Mucosa of rectum (tissue), 2 donors: Measurements from ENCODE around the gene CDAN1.
"Not testable (repeated sequence)": the region's sequence is repeated elsewhere in the genome, so short reads cannot be mapped to it uniquely, and the experiment has no call there.

ENCODE experiments used
- H3K27ac ChIP-seq, 2 donors: one replicate each; pipeline ENCODE4 v1.7.0; 2013; ENCODE audit warnings: inconsistent platforms in 2 of 2, low read depth in 2 of 2, low read length in 2 of 2
- H3K27me3 ChIP-seq, 2 donors: one replicate each; pipeline ENCODE4 v1.7.0; 2013; ENCODE audit warnings: low read length in 2 of 2; ENCODE audit not compliant: control insufficient read depth in 2 of 2, insufficient read depth in 2 of 2
- H3K36me3 ChIP-seq, 2 donors: one replicate each; pipeline ENCODE4 v1.7.0; 2013; ENCODE audit warnings: low read length in 2 of 2; ENCODE audit not compliant: control insufficient read depth in 2 of 2, insufficient read depth in 2 of 2
- H3K4me1 ChIP-seq, 2 donors: one replicate each; pipeline ENCODE4 v1.7.0; 2013; ENCODE audit warnings: low read length in 2 of 2, mild to moderate bottlenecking in 1 of 2; ENCODE audit not compliant: control insufficient read depth in 2 of 2, insufficient read depth in 2 of 2
- H3K4me3 ChIP-seq, 2 donors: one replicate each; pipeline ENCODE4 v1.7.0; 2013; ENCODE audit warnings: low read length in 2 of 2
- H3K9ac ChIP-seq, 2 donors: one replicate each; pipeline ENCODE4 v1.7.0; 2013; ENCODE audit warnings: low read length in 2 of 2, low read depth in 1 of 2, mild to moderate bottlenecking in 1 of 2
- H3K9me3 ChIP-seq, 2 donors: one replicate each; pipeline ENCODE4 v1.7.0; 2013; ENCODE audit warnings: low read length in 2 of 2; ENCODE audit not compliant: control insufficient read depth in 2 of 2
- donor health status: healthy.
- donor health status: Normal muscosa, but diverticular disease.

CDAN1 gene

DNA sequence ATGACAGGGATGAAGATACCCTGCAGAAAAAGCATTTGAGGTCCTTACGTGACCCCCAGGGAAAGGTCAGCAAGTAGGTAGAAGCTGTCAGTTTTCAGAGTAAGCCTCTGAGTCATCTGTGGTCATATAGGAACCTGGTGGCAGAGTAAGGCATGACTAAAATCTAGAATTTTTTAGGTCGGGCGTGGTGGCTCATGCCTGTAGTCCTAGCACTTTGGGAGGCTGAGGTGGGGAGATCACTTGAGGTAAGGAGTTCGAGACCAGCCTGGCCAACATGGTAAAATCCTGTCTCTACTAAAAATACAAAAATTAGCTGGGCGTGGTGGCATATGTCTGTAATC lies 56.8 kb downstream of the CDAN1 start:
- H3K4me3 ChIP-seq, H3K4me1 ChIP-seq, H3K27me3 ChIP-seq, H3K27ac ChIP-seq, H3K9me3 ChIP-seq, H3K9ac ChIP-seq: not testable (repeated sequence)
- H3K36me3 ChIP-seq, result peaks cover 32 to 37% of the 10 kb centered on the region in 2 donors

DNA sequence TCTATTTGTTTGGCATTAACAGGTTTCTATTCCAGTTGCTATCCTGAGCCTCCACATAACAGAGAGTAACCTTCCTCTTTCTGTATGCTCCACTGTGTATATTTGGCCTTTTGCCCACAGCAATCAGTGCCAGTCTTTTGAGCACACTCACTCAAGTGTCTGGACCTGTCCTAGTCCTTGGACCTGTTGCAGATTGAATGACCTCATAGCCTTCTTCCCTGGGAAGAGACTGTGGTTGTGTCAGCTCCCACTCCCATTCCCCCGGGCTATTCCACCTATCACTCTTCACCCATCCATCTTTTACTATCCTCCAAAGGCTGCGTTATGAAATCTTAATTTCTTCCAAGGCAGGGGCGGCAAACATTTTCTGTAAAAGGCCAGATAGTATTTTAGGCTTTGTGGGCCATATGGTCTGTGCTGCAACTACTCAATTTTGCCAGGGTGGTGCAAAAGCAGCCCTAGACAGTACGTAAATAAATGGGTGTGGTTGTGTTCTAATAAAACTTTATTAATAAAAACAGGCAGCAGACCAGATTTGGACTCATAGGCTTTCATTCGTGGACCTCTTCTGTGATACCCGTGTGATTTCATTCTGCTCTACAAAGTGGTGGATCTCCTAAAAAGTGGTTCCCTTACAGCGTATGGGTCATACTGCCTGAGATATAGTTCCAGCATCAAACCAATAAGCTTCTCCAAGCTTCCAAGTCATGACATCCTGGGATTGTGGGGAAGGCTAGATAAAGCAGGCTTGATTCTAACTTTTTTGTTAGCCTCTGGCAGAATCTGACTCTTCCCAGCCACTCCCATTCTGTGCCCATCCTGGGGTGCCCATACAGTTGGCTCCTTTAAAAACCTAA lies 57.4 kb downstream of the CDAN1 start:
- no peaks in the 10 kb centered on the region for H3K9me3 ChIP-seq
- no peak overlapping the region for H3K4me3 ChIP-seq
- H3K27me3 ChIP-seq, result no peaks in the 10 kb centered on the region
- H3K9ac ChIP-seq, result no peak overlapping the region
- H3K27ac ChIP-seq, result no peak overlapping the region
- no peaks in the 10 kb centered on the region for H3K4me1 ChIP-seq
- H3K36me3 ChIP-seq, result peaks cover 32 to 37% of the 10 kb centered on the region in 2 donors

DNA sequence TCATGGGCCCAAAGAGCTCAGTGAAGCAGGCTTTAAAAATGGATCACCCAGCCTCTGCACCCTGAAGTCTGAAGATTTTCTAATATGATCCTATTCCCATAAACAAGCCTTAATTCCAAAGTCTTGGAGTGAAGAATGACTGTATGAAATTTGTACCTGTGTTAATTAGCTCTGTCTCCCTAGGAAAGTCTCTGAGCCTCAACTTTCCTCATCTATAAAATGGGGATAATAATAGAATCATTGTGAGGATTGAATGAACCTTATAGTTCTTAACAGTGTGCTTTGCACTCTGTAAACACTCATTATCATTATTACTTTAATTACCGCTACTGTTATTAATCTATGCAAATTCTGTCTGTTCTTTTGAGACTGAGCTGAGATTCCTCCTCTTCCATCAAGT lies 61.9 kb downstream of the CDAN1 start:
- H3K9ac ChIP-seq, result no peak overlapping the region
- no peak overlapping the region for H3K4me3 ChIP-seq
- no peaks in the 10 kb centered on the region for H3K9me3 ChIP-seq
- no peaks in the 10 kb centered on the region for H3K27me3 ChIP-seq
- no peak overlapping the region for H3K27ac ChIP-seq
- H3K4me1 ChIP-seq, result no peaks in the 10 kb centered on the region
- peaks cover 17 to 25% of the 10 kb centered on the region in 2 donors for H3K36me3 ChIP-seq

DNA sequence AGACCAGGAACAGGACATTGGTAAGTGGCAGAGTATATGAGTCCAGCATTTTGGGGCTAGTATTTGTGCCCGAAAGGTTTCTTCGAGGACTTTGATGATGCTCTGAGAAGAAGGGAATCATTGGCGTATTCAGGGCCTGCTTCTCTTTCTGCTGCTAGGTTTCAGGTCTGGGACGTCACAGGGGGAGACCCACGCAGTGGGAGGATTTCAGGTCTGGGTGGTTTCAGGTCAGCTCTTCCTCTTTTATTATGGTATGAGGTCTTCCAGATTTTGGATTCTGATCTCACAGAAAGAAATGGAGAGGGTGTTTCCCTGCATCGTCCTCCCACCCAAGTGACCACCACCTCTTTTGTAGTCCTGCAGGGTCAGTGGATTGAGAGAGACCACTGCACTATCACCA lies 62.5 kb downstream of the CDAN1 start:
- H3K9ac ChIP-seq, result no peak overlapping the region
- H3K4me1 ChIP-seq, result no peaks in the 10 kb centered on the region
- H3K9me3 ChIP-seq, result no peaks in the 10 kb centered on the region
- H3K4me3 ChIP-seq, result no peak overlapping the region
- peaks cover 17 to 25% of the 10 kb centered on the region in 2 donors for H3K36me3 ChIP-seq
- H3K27me3 ChIP-seq, result no peaks in the 10 kb centered on the region
- no peak overlapping the region for H3K27ac ChIP-seq
